ENCODE measurements around the gene PNPLA6.
A peak's percentile ranks its signal among the peaks of the same experiment; 100 is the strongest.

GRCh38 chr19:7497292-7497691, 38.2 kb upstream of the PNPLA6 start:
- no peak for TF ChIP-seq FOXK2 (conservative IDR thresholded peaks at IDR 0.05 in 1 of 2, IDR thresholded peaks at IDR 0.05 in 1 of 2; ENCODE audit: low read depth in 2 of 2)
- TF ChIP-seq ZHX1 (conservative IDR thresholded peaks at IDR 0.05; ENCODE audit: low read length): no peak
- peak; percentile 51 to 79 (median 52) for TF ChIP-seq CTCF (IDR thresholded peaks at IDR 0.05 in 2 of 3, conservative IDR thresholded peaks at IDR 0.05 in 1 of 3; ENCODE audit: insufficient read depth in 2 of 3, low read depth in 1 of 3, low read length in 3 of 3)
- no peak for TF ChIP-seq MTA3 (IDR thresholded peaks at IDR 0.05; ENCODE audit: borderline replicate concordance)
- no peak for TF ChIP-seq NFIC (IDR thresholded peaks at IDR 0.05)
- TF ChIP-seq CHD4 (IDR thresholded peaks at IDR 0.05; ENCODE audit: insufficient read depth, insufficient replicate concordance, low read depth, low read length, poor library complexity, severe bottlenecking): no peak
- TF ChIP-seq ERF (CRISPR knock-in tag; IDR thresholded peaks at IDR 0.05): no peak
- no peak for TF ChIP-seq ZNF561 (CRISPR knock-in tag; conservative IDR thresholded peaks at IDR 0.05)
- no peak for TF ChIP-seq KLF13 (tag; IDR thresholded peaks at IDR 0.05; ENCODE audit: borderline replicate concordance, low read depth)
- no peak for TF ChIP-seq GTF2B (IDR thresholded peaks at IDR 0.05; ENCODE audit: extremely low read depth, insufficient read length)
- no peak for TF ChIP-seq POLR2A (conservative IDR thresholded peaks at IDR 0.05)
